Right lobe of liver (tissue), 6 donors: ENCODE results near the gene APBA2. TPM values are rescaled to one million over a fixed set of nuclear protein-coding genes. Genes with fewer than 3 reads are reported as not detected.

Source experiments
- ATAC-seq, 4 donors: fragments of 200-7000 bp; cut with Tn5 transposase; one replicate each; pipeline ENCODE4 v1.9.1; 2020; ENCODE audit warnings: mild to moderate bottlenecking in 4 of 4, moderate library complexity in 4 of 4
- DNase-seq, 3 donors: peaks; one replicate each; pipeline ENCODE4 v3.0.0-alpha.2; 2020
- H3K27ac ChIP-seq, 3 donors: fragments of 200-600 bp; one replicate each; pipeline ENCODE4 v1.8.0; 2022
- H3K27me3 ChIP-seq, 2 donors: fragments of 200-600 bp; one replicate each; pipeline ENCODE4 v1.8.0; 2022
- H3K36me3 ChIP-seq, 4 donors: fragments of 200-600 bp; sonication (generic) in 1 of 4; one replicate each; pipeline versions ENCODE4 v1.5.1 to v1.8.0; 2017 to 2022; ENCODE audit warnings: control low read depth in 1 of 4
- H3K4me1 ChIP-seq, 4 donors: fragments of 200-600 bp; sonication (generic) in 1 of 4; one replicate each; pipeline versions ENCODE4 v1.5.1 to v1.8.0; 2017 to 2022; ENCODE audit warnings: control low read depth in 1 of 4
- H3K4me3 ChIP-seq, 3 donors: fragments of 200-600 bp; one replicate each; pipeline ENCODE4 v1.8.0; 2022
- H3K9me3 ChIP-seq, 4 donors: fragments of 200-600 bp; sonication (generic) in 1 of 4; one replicate each; pipeline versions ENCODE4 v1.5.1 to v1.8.0; 2017 to 2022; ENCODE audit warnings: control low read depth in 1 of 4
- POLR2A ChIP-seq: fragments of 450-650 bp; IDR thresholded peaks from one replicate; pipeline ENCODE4 v1.6.1; 2017; ENCODE audit warnings: antibody characterized with exemption, mild to moderate bottlenecking
- WGBS: methylation state at CpG from one replicate; pipeline ENCODE4 v1.1.6; 2018; ENCODE audit warnings: low coverage, low lambda C conversion rate; ENCODE audit not compliant: insufficient coverage; ENCODE audit errors: missing lambda C conversion rate; 5-methylcytosine and 5-hydroxymethylcytosine counted together
- intact Hi-C, 2 donors: fragments of 100-400 bp; cut with DNase I; formaldehyde crosslinking; loops; one replicate each; pipeline versions ENCODE4 v1.11.2 to v1.14.1; 2022
- total RNA-seq, 6 experiments: library from RNA; depleted of rRNA in 2 of 6; stranded (reverse); fragments of >200 nt in 2 of 6; fragmentation: NEBNext Ultra II Directional in 3 of 6; extraction: Animal tissue kit (Norgen Biotek cat#: 25700) in 3 of 6; gene quantifications; one replicate each; pipeline versions ENCODE4 v1.1.0 to v1.2.4, GENCODE V29; 2016 to 2023
- TF ChIP-seq, protein P1 (sequence below), 4 donors: fragments of 200-600 bp in 3 of 4; fragments of 450-650 bp in 1 of 4; IDR thresholded peaks; one replicate each; pipeline versions ENCODE4 v1.5.1 to v1.8.0; 2016 to 2022; ENCODE audit warnings: antibody characterized with exemption in 4 of 4, mild to moderate bottlenecking in 2 of 4
- donor health status: DM: no; HTN: yes; CAD: no.
- donor health status: DM: no; HTN: no; CAD: no.
- donor health status: DM: no; HTN: no; CAD: no.
- donor health status: DM: no; HTN: yes; CAD: no.
- donor health status: DM: no; HTN: yes; CAD: no.

Gene APBA2
- total RNA-seq, 6 experiments from 2014 or later: 0.51 to 0.75 (median 0.69) TPM

DNA sequence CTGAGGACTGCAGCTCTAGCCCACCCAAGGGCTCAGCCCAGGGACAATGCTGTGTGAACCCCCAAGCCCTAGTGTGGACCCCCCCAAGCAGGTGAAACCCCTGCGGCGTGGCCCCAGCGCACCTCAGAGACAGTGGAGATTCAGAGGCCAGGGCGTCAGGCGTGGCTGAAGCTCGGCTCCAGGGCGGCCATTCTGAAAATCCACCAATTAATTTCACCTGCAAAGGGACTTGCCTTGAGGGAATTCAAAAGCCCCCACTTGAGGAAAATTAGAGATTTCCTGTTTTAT lies 235.5 kb downstream of the APBA2 start:
- no peaks in the 10 kb centered on the region for H3K9me3 ChIP-seq
- DNase-seq: no peak
- H3K4me3 ChIP-seq: no peak overlapping the region
- intact Hi-C loops: no loop called here
- no peak for ATAC-seq
- H3K27me3 ChIP-seq: no peaks in the 10 kb centered on the region
- WGBS: no CpG with 5 or more reads among the region's 7 CpGs
- TF ChIP-seq, protein P1, sequence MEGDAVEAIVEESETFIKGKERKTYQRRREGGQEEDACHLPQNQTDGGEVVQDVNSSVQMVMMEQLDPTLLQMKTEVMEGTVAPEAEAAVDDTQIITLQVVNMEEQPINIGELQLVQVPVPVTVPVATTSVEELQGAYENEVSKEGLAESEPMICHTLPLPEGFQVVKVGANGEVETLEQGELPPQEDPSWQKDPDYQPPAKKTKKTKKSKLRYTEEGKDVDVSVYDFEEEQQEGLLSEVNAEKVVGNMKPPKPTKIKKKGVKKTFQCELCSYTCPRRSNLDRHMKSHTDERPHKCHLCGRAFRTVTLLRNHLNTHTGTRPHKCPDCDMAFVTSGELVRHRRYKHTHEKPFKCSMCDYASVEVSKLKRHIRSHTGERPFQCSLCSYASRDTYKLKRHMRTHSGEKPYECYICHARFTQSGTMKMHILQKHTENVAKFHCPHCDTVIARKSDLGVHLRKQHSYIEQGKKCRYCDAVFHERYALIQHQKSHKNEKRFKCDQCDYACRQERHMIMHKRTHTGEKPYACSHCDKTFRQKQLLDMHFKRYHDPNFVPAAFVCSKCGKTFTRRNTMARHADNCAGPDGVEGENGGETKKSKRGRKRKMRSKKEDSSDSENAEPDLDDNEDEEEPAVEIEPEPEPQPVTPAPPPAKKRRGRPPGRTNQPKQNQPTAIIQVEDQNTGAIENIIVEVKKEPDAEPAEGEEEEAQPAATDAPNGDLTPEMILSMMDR (IDR thresholded peaks at IDR 0.05): no peak
- TF ChIP-seq POLR2A: no peak
- H3K4me1 ChIP-seq: no peaks in the 10 kb centered on the region
- no peak overlapping the region for H3K27ac ChIP-seq
- no peaks in the 10 kb centered on the region for H3K36me3 ChIP-seq

DNA sequence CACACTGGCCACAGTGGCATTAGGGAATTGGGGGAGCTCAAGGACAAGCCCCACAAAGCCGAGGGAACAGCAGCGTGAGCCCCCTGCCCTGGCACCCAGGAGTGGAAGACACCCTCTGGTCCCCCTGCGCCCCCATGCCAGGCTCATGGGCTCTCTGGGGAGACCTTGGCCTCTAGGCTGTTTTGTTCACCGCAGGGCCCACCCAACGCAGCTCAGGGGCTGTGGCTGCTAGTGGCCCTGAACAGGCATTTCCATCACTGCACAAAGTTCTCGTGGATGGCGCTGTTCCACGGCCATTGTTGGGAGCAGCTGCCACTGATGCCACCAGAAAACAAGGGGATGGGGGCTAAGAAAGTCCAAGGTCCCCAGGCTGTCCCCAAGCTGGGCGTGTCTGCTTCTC lies 236.1 kb downstream of the APBA2 start:
- intact Hi-C loops: no loop called here
- WGBS: 80% methylated on average over 2 of the region's 9 CpGs
- ATAC-seq (no peak), DNase-seq (no peak)
- Histone ChIP-seq H3K4me3 (no peak overlapping the region), H3K4me1 (no peaks in the 10 kb centered on the region), H3K27ac (no peak overlapping the region), H3K9me3 (no peaks in the 10 kb centered on the region), H3K36me3 (no peaks in the 10 kb centered on the region), H3K27me3 (no peaks in the 10 kb centered on the region)
- TF ChIP-seq, protein P1 (IDR thresholded peaks at IDR 0.05): no peak
- no peak for TF ChIP-seq POLR2A

DNA sequence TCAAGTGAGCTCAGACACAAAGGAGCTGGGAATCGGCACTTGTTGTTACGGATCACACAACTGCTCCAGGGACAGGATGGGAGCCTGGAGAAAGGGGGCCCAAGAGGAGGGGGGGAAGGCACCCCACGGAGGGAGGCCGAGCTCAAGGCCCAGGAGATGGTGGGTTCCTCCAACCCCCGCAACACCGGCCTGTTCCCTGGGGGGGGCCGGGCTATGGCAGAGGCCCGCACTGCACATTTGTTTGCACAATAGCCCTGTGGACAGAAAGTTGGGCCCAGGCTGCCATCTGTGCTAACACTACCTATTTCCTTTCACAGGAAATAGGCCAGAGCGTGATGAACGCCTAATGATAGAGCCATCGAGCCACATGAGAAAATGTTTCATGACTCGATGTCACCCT lies 236.7 kb downstream of the APBA2 start:
- Histone ChIP-seq H3K9me3 (no peaks in the 10 kb centered on the region), H3K4me3 (no peak overlapping the region), H3K4me1 (no peaks in the 10 kb centered on the region), H3K27ac (no peak overlapping the region), H3K27me3 (no peaks in the 10 kb centered on the region), H3K36me3 (no peaks in the 10 kb centered on the region)
- ATAC-seq: no peak
- no peak for DNase-seq
- intact Hi-C loops: no loop called here
- TF ChIP-seq, protein P1 (IDR thresholded peaks at IDR 0.05): no peak
- TF ChIP-seq POLR2A: no peak
- WGBS: 56% methylated on average over 5 of the region's 12 CpGs

DNA sequence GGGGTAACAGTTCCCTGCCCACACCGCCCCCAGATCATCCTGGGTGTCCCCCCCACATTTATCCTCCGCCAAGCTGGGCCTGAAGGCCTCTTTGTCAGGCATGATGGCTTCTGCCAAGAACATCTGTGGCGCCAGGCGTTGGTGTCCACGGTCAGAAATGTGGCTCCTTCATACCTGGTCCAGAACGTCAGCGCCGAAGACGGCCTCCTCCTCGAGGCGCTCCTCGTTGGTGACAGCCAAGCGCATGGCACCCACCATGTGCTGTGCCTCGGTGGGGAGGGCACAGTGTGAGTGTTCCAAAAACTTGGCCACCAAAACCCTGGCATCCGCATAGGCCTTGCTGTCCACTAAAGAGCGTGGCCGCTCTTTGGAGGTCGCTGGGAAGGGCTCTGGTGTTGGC lies 237.4 kb downstream of the APBA2 start:
- Histone ChIP-seq H3K9me3 (no peaks in the 10 kb centered on the region), H3K4me3 (no peak overlapping the region), H3K27ac (no peak overlapping the region), H3K27me3 (no peaks in the 10 kb centered on the region), H3K4me1 (no peaks in the 10 kb centered on the region), H3K36me3 (no peaks in the 10 kb centered on the region)
- no peak for DNase-seq
- no peak for ATAC-seq
- 81% methylated on average over 16 of the region's 18 CpGs for WGBS
- intact Hi-C loops: no loop called here
- TF ChIP-seq, protein P1 (IDR thresholded peaks at IDR 0.05): no peak
- TF ChIP-seq POLR2A: no peak

DNA sequence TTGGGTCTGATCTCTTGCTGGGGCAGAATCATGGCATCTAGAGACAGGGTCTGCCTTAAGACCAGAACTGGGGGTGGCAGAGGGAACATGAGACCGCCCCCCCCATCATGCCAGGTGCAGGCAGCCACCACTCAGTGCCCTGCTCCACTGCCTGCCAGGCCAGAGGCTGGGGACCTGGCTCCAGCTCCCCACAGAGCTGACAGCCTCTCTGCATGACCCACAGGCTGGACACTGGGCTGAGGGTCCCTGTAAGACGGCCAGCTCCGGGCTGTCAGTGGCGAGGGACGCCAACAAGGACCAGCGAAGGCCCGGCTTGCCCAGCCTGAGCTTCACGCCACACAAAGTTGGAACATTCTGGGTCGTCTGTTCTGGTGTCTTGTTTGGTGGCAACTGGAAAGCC lies 238.2 kb downstream of the APBA2 start:
- ATAC-seq (no peak), DNase-seq (peak in 2 of 3 donors; percentile 13 to 42)
- H3K36me3 ChIP-seq: no peaks in the 10 kb centered on the region
- H3K4me1 ChIP-seq: no peaks in the 10 kb centered on the region
- H3K9me3 ChIP-seq: no peaks in the 10 kb centered on the region
- no peak overlapping the region for H3K27ac ChIP-seq
- intact Hi-C loops: no loop called here
- H3K27me3 ChIP-seq: no peaks in the 10 kb centered on the region
- TF ChIP-seq POLR2A: no peak
- TF ChIP-seq, protein P1 (IDR thresholded peaks at IDR 0.05): no peak
- 14% methylated on average over 1 of the region's 9 CpGs for WGBS
- H3K4me3 ChIP-seq: no peak overlapping the region
